B cell (primary cell): ENCODE results near the gene SERGEF. TPM values are rescaled to one million over a fixed set of nuclear protein-coding genes. Genes with fewer than 3 reads are reported as not detected.

Experiments
- ATAC-seq: fragments of 200-7000 bp; cut with Tn5 transposase; one replicate; pipeline ENCODE4 v1.10.0; 2021; ENCODE audit warnings: low read depth, mild to moderate bottlenecking, moderate number of reproducible peaks, moderate library complexity
- CTCF ChIA-PET: fragments of 350-600 bp; sonication (Branson Sonifier 250); formaldehyde crosslinking; loops from one replicate; lab custom pipeline; 2021; ENCODE audit warnings: antibody characterized with exemption, inconsistent platforms; lab: Charles Lee
- POLR2A ChIA-PET: fragments of 350-600 bp; sonication (Branson Sonifier 250); formaldehyde crosslinking; loops from one replicate; lab custom pipeline; 2021; ENCODE audit warnings: antibody characterized with exemption; lab: Charles Lee
- DNase-seq: peaks from one replicate; pipeline ENCODE4 v3.0.0; 2013
- H2AFZ ChIP-seq: 2 replicates; pipeline ENCODE4 v1.6.1; 2012; ENCODE audit warnings: mild to moderate bottlenecking, low read depth, low read length; ENCODE audit not compliant: insufficient read depth, poor library complexity, severe bottlenecking
- H3K27ac ChIP-seq, 2 donors: 1 replicate in 1 of 2; 2 replicates in 1 of 2; pipeline ENCODE4 v1.5.1; 2012 to 2013; ENCODE audit warnings: low read length in 2 of 2, mild to moderate bottlenecking in 2 of 2, moderate library complexity in 1 of 2
- H3K27me3 ChIP-seq, 4 experiments: fragments of 200-600 bp in 1 of 4; sonication (generic) in 1 of 4; replicated peaks in 1 of 4; 1 replicate in 2 of 4; 2 replicates in 2 of 4; pipeline versions ENCODE4 v1.6.1 to v1.7.0; 2013 to 2016; ENCODE audit warnings: low read length in 3 of 4, mild to moderate bottlenecking in 2 of 4, mixed read lengths in 1 of 4, moderate library complexity in 1 of 4; ENCODE audit not compliant: insufficient read depth in 4 of 4, control insufficient read depth in 3 of 4; ENCODE audit errors: control extremely low read depth in 1 of 4
- H3K36me3 ChIP-seq, 2 experiments: replicated peaks in 1 of 2; 1 replicate in 1 of 2; 2 replicates in 1 of 2; pipeline versions ENCODE4 v1.6.1 to v1.7.1; 2013; ENCODE audit warnings: low read length in 1 of 2; ENCODE audit not compliant: insufficient read depth in 2 of 2, control insufficient read depth in 1 of 2; ENCODE audit errors: control extremely low read depth in 1 of 2, extremely low read depth in 1 of 2
- H3K4me1 ChIP-seq, 2 donors: fragments of 200-600 bp in 1 of 2; sonication (generic) in 1 of 2; 1 replicate in 1 of 2; 2 replicates in 1 of 2; pipeline versions ENCODE4 v1.5.1 to v1.6.1; 2013 to 2017; ENCODE audit warnings: low read length in 2 of 2; ENCODE audit not compliant: control insufficient read depth in 2 of 2, insufficient read depth in 2 of 2
- H3K4me2 ChIP-seq: replicated peaks from 2 replicates; pipeline ENCODE3; 2012; ENCODE audit warnings: mild to moderate bottlenecking, low read depth, low read length; ENCODE audit not compliant: poor library complexity, severe bottlenecking
- H3K4me3 ChIP-seq, 5 experiments: fragments of 200-600 bp in 1 of 5; sonication (generic) in 1 of 5; 1 replicate in 3 of 5; 2 replicates in 2 of 5; pipeline versions ENCODE4 v1.5.1 to v1.7.0; 2011 to 2016; ENCODE audit warnings: low read length in 4 of 5, mild to moderate bottlenecking in 4 of 5, low read depth in 2 of 5, control low read depth in 1 of 5, moderate library complexity in 1 of 5; ENCODE audit not compliant: insufficient read depth in 1 of 5; ENCODE audit errors: control extremely low read depth in 1 of 5, extremely low read depth in 1 of 5
- H3K79me2 ChIP-seq: fragments of 200-600 bp; sonication (generic); one replicate; pipeline ENCODE4 v1.6.0; 2016; ENCODE audit warnings: low read length; ENCODE audit not compliant: control insufficient read depth, insufficient read depth
- H3K9ac ChIP-seq: fragments of 200-600 bp; sonication (generic); 2 replicates; pipeline ENCODE4 v1.6.1; 2017; ENCODE audit warnings: mild to moderate bottlenecking, low read length, moderate library complexity
- H3K9me3 ChIP-seq, 3 donors: one replicate each; pipeline versions ENCODE4 v1.6.1 to v1.7.1; 2013; ENCODE audit warnings: low read length in 2 of 3; ENCODE audit not compliant: control insufficient read depth in 2 of 3, insufficient read depth in 1 of 3; ENCODE audit errors: control extremely low read depth in 1 of 3
- H4K20me1 ChIP-seq: 2 replicates; pipeline ENCODE4 v1.6.0; 2012; ENCODE audit warnings: mild to moderate bottlenecking, low read length; ENCODE audit not compliant: insufficient read depth, control insufficient read depth, poor library complexity, severe bottlenecking
- H3K27ac Mint-ChIP-seq: one replicate; pipeline ENCODE4 v1.8.0; 2021; ENCODE audit warnings: mixed read lengths
- H3K27me3 Mint-ChIP-seq: one replicate; pipeline ENCODE4 v1.8.0; 2021; ENCODE audit warnings: mixed read lengths
- H3K4me1 Mint-ChIP-seq: one replicate; pipeline ENCODE4 v1.8.0; 2021; ENCODE audit warnings: mixed read lengths
- H3K4me3 Mint-ChIP-seq: one replicate; pipeline ENCODE4 v1.8.0; 2021; ENCODE audit warnings: mixed read lengths
- H3K9me3 Mint-ChIP-seq: one replicate; pipeline ENCODE4 v1.8.0; 2022; ENCODE audit warnings: mixed read lengths; ENCODE audit not compliant: insufficient read depth
- EZH2 ChIP-seq: IDR thresholded peaks from 2 replicates; pipeline ENCODE4 v1.6.1; 2012; ENCODE audit warnings: borderline replicate concordance, low read depth, mild to moderate bottlenecking, moderate library complexity, low read length; ENCODE audit not compliant: insufficient read depth, poor library complexity, severe bottlenecking
- WGBS: methylation state at CpG from one replicate; pipeline ENCODE4 v1.1.5; 2013; ENCODE audit warnings: missing lambda C conversion rate; ENCODE audit not compliant: insufficient coverage; 5-methylcytosine and 5-hydroxymethylcytosine counted together
- intact Hi-C: fragments of 100-400 bp; cut with micrococcal nuclease; formaldehyde crosslinking; loops from one replicate; pipeline ENCODE4 v1.10.0; 2022
- polyA plus RNA-seq: library from polyadenylated mRNA; depleted of rRNA; stranded (reverse); fragments of >200 nt; gene quantifications from 2 replicates; pipeline ENCODE4 v1.2.3, GENCODE V29; 2012
- total RNA-seq, 2 donors: library from RNA; stranded (reverse); fragments of 120-200 nt in 1 of 2; gene quantifications; 1 replicate in 1 of 2; 2 replicates in 1 of 2; pipeline versions ENCODE4 v1.2.3 to v1.2.4, GENCODE V29; 2013 to 2022
- TF ChIP-seq, protein P1 (sequence below): fragments of 200-600 bp; IDR thresholded peaks from one replicate; pipeline ENCODE4 v1.8.0; 2022; ENCODE audit warnings: antibody characterized with exemption, mild to moderate bottlenecking

Gene SERGEF
- total and polyA plus RNA-seq, 2 donors (not counting 1 experiment from before 2014, with no cell fraction given), result 24.2 to 54.3 TPM

DNA sequence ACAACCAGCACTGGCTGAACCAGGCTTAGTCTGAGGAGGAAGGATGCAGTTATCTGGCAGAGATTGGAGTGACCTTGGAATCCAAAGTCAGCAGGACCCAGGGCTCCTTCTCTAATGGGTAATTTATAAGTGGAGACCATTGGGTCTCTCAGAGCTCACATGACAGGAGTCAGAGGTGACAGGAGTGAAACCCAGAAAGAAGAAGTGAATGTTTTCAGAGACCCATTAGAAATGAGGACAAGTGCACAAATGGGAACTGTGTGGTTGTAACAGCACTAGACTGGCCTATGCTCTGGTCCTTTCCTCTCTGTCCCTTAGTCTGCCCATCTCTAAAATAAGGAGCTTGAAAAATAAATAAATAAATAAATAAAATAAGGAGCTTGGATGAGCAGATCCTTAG lies 107.4 kb downstream of the SERGEF start:
- no peak overlapping the region for H2AFZ ChIP-seq
- H3K9ac ChIP-seq, result no peak overlapping the region
- H3K27ac ChIP-seq, result no peak overlapping the region
- peaks cover 0 to 6% of the 10 kb centered on the region in 2 donors for H3K4me1 ChIP-seq
- peaks cover 0 to 15% of the 10 kb centered on the region in 2 experiments for H3K36me3 ChIP-seq
- no peaks in the 10 kb centered on the region for H4K20me1 ChIP-seq
- H3K79me2 ChIP-seq, result no peaks in the 10 kb centered on the region
- no peaks in the 10 kb centered on the region for H3K27me3 ChIP-seq
- POLR2A ChIA-PET, result no interaction called here
- intact Hi-C loops, result no loop called here
- H3K4me3 ChIP-seq, result no peak overlapping the region
- no peaks in the 10 kb centered on the region for H3K9me3 Mint-ChIP-seq
- peaks cover 21% of the 10 kb centered on the region for H3K4me1 Mint-ChIP-seq
- TF ChIP-seq, protein P1, sequence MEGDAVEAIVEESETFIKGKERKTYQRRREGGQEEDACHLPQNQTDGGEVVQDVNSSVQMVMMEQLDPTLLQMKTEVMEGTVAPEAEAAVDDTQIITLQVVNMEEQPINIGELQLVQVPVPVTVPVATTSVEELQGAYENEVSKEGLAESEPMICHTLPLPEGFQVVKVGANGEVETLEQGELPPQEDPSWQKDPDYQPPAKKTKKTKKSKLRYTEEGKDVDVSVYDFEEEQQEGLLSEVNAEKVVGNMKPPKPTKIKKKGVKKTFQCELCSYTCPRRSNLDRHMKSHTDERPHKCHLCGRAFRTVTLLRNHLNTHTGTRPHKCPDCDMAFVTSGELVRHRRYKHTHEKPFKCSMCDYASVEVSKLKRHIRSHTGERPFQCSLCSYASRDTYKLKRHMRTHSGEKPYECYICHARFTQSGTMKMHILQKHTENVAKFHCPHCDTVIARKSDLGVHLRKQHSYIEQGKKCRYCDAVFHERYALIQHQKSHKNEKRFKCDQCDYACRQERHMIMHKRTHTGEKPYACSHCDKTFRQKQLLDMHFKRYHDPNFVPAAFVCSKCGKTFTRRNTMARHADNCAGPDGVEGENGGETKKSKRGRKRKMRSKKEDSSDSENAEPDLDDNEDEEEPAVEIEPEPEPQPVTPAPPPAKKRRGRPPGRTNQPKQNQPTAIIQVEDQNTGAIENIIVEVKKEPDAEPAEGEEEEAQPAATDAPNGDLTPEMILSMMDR, result no peak
- no peak for TF ChIP-seq EZH2
- DNase-seq (no peak), ATAC-seq (no peak)
- no peak overlapping the region for H3K4me3 Mint-ChIP-seq
- no peak overlapping the region for H3K4me2 ChIP-seq
- H3K9me3 ChIP-seq, result no peaks in the 10 kb centered on the region
- CTCF ChIA-PET, result no interaction called here
- no peaks in the 10 kb centered on the region for H3K27me3 Mint-ChIP-seq
- H3K27ac Mint-ChIP-seq, result no peak overlapping the region

DNA sequence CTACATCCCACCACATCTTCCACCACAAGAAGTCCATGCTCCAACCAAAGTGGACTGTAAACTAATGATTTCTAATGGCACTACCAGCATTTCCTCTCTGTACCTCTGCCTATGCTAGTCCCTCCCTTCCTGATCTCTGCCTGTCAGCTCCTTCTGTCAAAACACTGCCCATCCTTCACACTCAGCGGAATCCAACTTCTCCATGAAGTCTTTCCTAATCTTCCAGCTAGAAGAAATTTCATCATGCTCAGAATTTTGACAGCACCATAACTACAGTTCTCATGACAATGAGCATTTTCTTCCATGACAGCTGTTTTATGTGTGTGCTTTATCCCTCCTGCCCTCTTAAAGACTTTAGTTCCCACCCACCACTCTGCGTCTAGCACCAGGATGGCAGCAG lies 111.4 kb downstream of the SERGEF start:
- H3K79me2 ChIP-seq, result no peaks in the 10 kb centered on the region
- CTCF ChIA-PET, result interaction anchor here (1.0 kb wide), 1 partner anchor 36 kb away, joined by 3 read pairs; no protein-coding TSS in a partner anchor
- H3K9me3 ChIP-seq, result no peaks in the 10 kb centered on the region
- Mint-ChIP-seq H3K4me3 (no peak overlapping the region), H3K27ac (no peak overlapping the region), H3K27me3 (no peaks in the 10 kb centered on the region), H3K9me3 (no peaks in the 10 kb centered on the region), H3K4me1 (peaks cover 3% of the 10 kb centered on the region)
- H3K36me3 ChIP-seq, result peaks cover 0 to 11% of the 10 kb centered on the region in 2 experiments
- DNase-seq (no peak), ATAC-seq (no peak)
- no peak overlapping the region for H3K4me2 ChIP-seq
- 100% methylated on average over 1 of the region's 2 CpGs for WGBS
- H3K4me3 ChIP-seq, result no peak overlapping the region
- H2AFZ ChIP-seq, result no peak overlapping the region
- intact Hi-C loops, result no loop called here
- H3K4me1 ChIP-seq, result no peaks in the 10 kb centered on the region
- no peak overlapping the region for H3K9ac ChIP-seq
- POLR2A ChIA-PET, result no interaction called here
- TF ChIP-seq, protein P1, result no peak
- TF ChIP-seq EZH2, result no peak
- H3K27me3 ChIP-seq, result no peaks in the 10 kb centered on the region
- H4K20me1 ChIP-seq, result no peaks in the 10 kb centered on the region
- no peak overlapping the region for H3K27ac ChIP-seq
